SIG-M5 treated with dmso at 0.1 percent for 504 hours (cell line): ENCODE results near the gene PLEKHA6.
"Not testable (repeated sequence)": the region's sequence is repeated elsewhere in the genome, so short reads cannot be mapped to it uniquely, and the experiment has no call there.

Experiments used
- DNase-seq: peaks from one replicate; lab custom pipeline; 2025; ENCODE audit not compliant: unreplicated experiment; lab: John Stamatoyannopoulos, UW

PLEKHA6 gene

DNA sequence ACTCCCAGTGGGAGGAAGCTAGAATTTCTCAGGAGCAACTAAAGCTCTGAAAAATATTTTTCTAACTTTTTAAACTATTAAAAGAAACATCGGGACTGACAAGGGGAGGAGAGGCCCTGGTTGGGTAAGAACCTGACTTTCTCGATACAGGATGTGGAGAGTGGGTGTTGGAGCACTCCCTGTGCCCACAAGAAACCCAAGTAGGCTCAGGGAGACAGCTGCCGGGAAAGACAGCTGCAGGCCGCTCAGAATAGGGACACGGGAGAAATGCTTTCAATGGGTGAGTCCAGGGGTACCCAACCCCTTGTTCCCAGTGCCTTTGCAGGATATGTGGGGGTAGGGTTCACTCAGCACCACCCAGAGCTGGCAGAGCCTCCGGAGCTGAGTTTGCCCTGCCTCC lies 43.6 kb downstream of the PLEKHA6 start:
- no peak for DNase-seq

DNA sequence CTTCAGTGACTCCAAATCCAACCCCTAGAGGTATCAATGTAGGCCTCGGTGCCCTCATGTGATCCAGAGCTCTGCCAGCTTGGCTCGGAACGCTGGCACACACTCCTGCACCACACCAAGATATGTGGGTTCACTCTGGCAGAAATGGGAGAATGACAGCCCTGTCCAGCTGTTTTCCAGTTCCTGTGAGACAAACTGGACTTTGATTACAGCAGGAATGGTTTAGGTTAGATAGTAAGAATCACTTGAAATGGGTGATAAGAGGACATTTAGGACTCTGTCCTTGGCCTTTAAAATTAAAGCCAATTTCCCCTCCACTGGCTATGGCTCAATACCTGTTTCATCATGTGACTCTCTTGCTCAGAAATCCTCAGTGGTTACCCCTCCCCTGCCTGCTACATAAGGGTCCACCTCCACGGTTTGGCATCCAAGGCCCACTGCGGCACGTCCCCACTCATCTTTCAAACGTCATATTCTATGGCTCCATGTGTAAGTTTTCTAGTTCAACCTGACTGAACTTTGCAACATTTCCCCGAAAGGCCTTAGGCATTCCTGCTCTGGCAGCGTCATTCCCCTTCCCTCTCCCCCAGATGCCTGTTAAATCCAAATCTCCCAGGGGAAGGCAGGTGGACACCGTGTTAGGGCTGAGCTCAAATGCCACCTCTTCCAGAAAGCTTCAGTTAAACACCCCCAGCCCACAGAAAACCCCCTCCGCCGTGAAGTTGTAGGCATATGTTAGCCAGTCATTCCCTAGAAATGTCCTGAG lies 44.7 kb downstream of the PLEKHA6 start:
- DNase-seq = no peak

DNA sequence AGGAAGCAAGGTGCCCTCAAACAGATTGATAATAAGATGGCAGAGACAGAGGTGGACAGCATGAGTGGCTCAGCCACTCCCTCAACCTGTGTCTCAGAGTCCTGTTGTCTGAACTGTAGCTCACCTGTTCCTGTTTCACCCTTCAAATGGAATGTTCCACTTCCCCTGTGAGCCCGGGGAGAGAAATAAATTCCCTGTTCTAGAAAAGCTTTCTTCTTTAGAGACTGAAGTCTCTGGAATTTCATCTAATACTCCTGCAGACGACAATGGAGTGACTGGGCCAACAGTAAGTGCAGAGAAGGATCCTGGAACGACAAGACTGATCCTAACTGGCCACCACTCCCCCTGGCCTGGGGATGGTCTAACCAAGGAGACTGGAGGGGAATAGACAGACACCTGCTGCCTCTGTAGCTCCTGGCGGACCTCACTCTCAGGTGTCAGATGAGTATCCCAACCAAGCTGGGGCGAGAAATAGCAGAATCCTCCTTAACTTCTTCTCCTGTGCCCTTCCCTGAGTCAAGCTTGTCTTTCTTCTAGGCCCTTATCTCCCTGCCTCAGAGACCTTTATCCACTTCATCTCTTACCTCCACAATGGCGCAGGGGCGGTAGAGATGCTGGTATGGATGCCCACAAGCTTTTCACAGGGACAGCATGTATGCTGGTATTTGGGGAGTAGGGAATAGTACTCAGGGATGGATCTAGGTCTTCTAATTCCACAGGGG lies 45.4 kb downstream of the PLEKHA6 start:
- DNase-seq = no peak

- no peak for DNase-seq
Observed at GRCh38 chr1:204313675-204314074, 46.1 kb downstream of the PLEKHA6 start.

- not testable (repeated sequence) for DNase-seq
Observed at GRCh38 chr1:204310970-204311369, 48.8 kb downstream of the PLEKHA6 start.

DNA sequence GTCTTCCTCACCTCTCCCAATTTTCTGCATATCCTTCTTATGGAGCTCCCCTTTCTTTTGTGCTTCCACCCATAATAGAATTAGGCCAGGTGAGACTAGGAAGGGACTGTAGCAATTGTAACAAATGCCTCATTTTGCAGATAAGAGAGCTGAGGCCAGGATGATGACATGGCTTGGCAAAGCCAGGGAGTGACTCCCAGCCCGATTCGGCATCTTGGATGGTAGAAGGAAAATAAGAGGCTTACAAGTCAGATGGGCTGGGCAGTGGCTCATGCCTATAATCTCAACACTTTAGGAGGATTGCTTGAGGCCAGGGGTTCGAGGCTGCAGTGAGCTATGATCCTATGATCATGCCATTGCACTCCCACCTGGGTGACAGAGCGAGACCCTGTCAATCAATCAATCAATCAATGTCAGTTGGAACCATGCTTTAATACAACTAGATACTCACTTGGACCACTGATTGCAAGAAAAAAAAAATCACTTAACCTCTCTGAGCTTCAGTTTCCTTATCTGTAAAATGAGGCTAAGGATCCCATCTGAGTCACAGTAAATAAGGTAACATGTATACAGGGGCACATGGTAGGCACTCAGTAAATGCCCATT lies 51.6 kb downstream of the PLEKHA6 start:
- DNase-seq = no peak

DNA sequence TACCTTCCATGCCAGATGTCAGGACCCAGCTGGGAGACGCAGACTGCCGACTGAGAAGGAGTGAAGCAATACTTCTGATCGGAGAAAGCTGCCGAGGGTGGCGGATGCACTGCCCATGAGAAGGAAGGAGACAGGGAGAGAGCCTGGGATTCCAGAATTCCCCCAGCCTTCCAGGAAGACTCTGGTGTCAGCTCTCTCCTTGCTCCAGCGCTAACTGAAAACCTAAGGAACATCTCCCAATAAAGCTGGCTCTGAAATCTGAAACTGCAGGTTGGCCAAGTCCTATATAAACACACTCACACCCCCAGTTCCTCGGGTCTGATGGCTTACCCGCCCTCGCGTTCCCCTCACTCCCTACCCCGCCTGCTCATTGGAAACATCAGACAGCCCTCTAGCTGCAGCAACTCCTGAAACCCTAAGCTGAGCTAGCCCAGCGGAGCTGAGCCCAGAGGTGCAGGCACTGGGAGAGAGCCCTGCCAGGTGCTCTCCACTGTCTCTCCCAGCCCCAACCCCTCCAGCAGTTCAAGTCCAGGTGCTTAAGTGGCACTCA lies 52.3 kb downstream of the PLEKHA6 start:
- no peak for DNase-seq

- no peak for DNase-seq
Observed at GRCh38 chr1:204306076-204306475, 53.7 kb downstream of the PLEKHA6 start.

DNA sequence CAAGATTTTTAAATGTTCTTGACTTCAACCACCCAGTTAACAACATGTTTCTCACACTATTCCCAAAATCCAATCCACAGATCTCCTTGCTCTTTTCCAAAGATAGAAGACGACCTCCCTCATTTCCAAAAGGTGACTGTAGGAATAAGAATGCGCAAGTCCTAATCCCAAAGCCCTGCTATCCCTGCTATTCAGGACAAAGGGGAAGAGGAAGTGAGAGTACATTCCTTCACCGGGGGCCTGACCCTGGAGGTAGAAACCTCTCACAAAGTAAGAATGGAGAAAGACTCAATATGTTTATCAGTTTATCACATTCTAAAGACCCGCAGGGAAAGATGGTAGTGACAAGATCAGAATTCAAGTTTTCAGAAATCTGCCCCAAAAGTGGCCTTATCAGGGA lies 55.7 kb downstream of the PLEKHA6 start:
- no peak for DNase-seq

GRCh38 chr1:204302769-204303168 lies 57.0 kb downstream of the PLEKHA6 start:
- no peak for DNase-seq

DNA sequence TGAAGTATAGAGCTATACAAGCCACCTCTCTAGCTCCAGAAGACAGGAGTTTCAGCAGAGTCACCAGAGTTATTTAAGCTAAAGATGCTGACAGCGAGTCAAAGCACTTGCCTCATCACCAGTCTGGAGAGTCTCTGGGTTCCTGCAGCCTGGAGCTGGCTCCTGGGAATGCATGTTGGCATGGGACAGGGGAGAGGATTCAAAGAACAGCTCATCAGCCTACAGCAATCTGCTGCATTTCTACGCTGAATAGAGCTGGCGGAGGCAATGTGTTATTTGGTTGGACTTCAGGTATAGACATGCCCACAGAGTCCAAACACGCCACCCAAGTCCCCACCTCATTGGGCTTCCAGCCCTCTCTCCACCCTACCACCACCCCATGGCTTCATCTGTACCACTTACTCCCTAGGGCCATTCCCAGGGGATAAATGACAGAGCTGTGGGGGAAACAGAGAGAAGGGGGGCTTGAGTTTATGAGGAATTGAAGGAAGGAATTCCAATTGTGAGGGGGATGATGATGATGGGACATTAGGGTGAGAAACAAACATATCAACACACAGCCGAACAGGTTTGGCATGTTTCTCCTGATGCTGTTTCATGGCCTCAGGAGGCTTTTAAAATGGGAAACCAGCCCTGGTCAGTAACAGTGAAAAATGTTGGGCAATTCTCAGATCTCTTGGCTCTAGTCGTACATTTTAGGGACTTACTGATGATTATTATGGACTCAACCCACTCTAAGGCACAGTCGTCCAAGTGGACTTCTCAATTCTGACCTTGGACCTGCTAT lies 58.4 kb downstream of the PLEKHA6 start:
- no peak for DNase-seq

- no peak for DNase-seq
Observed at GRCh38 chr1:204299814-204300365, 59.8 kb downstream of the PLEKHA6 start.

GRCh38 chr1:204296431-204296988 lies 63.2 kb downstream of the PLEKHA6 start:
- no peak for DNase-seq

DNA sequence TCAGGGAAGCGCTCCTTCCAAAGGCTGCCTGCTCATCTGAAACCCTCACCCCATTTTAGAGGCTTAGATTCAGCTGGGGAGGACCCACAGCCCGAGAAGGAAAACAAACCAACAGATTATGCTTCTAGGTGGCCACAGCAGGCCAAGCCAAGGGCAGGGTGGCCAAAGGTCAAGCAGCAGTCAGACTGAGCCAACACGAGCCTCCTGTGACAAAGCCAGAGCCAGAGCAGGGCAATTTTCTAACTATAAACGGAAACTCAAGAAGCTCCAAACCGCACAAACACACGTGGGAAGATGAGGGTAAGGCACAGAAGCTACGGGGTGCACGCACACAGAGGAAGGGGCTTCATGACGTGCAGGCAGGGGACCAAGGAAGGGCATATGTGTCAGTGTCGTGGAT lies 64.1 kb downstream of the PLEKHA6 start:
- no peak for DNase-seq

DNA sequence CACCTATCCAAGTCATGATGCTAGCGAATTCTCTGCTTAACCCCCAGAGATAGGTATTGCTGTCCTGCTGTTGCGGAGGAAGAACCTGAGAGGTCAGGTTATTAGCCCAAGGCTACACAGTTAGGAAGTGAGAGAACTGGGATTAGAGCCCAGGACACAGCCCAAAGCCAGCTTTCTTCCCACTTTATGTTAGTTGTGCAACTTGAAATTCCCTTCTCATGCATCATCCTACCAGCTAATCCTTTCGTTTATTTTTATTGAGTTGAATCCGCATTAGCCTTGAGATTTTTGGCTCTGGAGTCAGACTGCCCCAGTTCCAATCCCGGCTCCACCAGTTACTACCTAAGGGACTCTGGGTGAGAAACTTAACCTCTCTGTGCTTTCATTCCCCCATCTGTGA lies 65.4 kb downstream of the PLEKHA6 start:
- no peak for DNase-seq

DNA sequence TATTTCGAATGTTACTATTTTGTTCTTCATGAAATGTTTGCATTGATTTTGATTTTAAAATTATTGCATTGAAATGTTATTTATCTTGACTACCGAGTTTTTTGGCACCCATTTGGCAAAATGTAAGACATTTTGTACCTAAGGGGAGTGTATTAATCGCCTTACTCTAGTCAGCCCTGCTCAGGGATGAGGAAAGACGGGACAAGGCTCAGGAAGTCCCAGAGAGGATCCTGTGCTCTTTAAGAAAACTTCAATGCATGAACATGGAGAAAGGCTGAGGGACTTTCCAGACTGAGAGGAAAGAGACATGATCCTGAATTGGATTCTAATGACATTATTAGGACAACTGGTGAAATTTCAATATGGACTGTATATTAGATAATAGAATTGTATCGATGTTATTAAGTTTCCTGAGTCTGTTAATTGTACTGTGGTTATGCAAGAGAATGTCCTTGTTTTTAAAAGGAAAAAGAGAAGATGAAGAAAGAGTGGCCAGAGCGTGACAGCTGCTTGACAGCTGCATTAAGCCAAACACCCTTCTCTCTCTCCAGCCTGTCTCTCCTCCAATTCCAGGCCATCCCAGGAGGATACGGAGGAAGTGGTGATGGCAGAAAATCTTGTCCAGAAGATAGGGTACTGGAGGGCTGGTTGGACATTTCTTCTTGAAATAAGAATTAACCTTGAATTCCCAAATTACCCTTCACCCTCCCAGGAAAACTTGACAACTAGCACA lies 66.0 kb downstream of the PLEKHA6 start:
- DNase-seq = no peak

DNA sequence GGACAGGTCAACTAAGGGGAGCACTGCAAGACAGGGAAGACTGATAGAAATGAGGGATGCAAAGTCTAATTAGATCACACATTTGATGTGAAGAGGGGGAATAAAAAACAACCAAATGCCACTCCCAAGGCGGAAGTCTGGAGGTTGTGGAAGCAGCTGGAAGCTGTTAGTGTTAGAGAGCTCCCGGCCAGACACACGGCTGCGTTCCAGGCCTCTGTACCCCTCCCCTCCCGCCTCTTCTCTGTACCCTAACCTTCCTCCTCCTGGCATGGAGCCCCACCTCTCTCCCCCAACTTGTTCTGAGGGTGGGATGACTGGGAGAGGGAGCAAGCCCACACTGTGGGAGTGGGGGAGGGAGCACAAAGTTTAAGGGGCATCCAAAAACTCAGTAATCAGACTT lies 67.0 kb downstream of the PLEKHA6 start:
- DNase-seq = no peak

DNA sequence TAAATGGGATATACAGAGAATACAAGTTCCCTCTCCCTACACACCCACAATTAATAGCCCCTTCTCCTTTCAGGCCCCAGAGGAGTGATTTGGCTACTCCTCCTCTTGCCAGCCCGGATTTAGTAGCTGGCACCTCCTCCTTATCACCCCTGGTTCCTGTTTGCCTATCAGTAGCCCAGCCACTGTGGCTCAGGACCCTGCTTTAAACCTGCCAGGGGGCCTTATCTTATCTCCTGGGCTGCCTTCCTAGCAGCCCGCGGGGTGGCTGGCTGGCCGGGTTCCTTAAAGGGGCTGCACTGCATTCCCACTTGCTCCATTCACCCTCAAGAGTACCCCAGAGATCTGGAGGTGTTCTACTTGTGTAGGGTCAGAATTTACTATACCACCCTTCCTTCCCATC lies 70.4 kb downstream of the PLEKHA6 start:
- no peak for DNase-seq

GRCh38 chr1:204288021-204288588 lies 71.6 kb downstream of the PLEKHA6 start:
- DNase-seq = peak; percentile 56
